SK-N-MC (cell line): ENCODE measurements around the gene RAC2.

ENCODE experiments used
- DNase-seq: peaks from one replicate; pipeline ENCODE4 v3.0.0-alpha.2; 2011; ENCODE audit warnings: low read depth, low spot score
- H3K27ac ChIP-seq: fragments of 200-600 bp; sonication (generic); 2 replicates; pipeline ENCODE4 v1.5.1; 2016; ENCODE audit warnings: mixed run types
- H3K36me3 ChIP-seq: fragments of 200-600 bp; sonication (generic); 2 replicates; pipeline ENCODE4 v1.6.1; 2017; ENCODE audit warnings: antibody characterized with exemption, low read length, mixed read lengths; ENCODE audit not compliant: insufficient read depth
- H3K4me3 ChIP-seq: fragments of 200-600 bp; sonication (generic); 2 replicates; pipeline ENCODE4 v1.5.1; 2016
- H3K9ac ChIP-seq: fragments of 200-600 bp; sonication (generic); 2 replicates; pipeline ENCODE4 v1.8.0; 2017; ENCODE audit warnings: mixed run types, mixed read lengths; ENCODE audit not compliant: insufficient read length
- H3K9me3 ChIP-seq: fragments of 200-600 bp; sonication (generic); 2 replicates; pipeline ENCODE4 v1.6.1; 2017; ENCODE audit warnings: low read depth, mild to moderate bottlenecking, antibody characterized with exemption, low read length, moderate library complexity, mixed read lengths
- EZH2 ChIP-seq: fragments of 200-600 bp; sonication (generic); IDR thresholded peaks from one replicate; pipeline ENCODE4 v1.6.1; 2017; ENCODE audit warnings: antibody characterized with exemption
- FOXP2 ChIP-seq: optimal IDR thresholded peaks from 2 replicates; pipeline ENCODE3; 2011; ENCODE audit warnings: mild to moderate bottlenecking, moderate library complexity; ENCODE audit not compliant: insufficient read depth; ENCODE audit errors: extremely low read length, control extremely low read depth
- POLR2AphosphoS5 ChIP-seq: IDR thresholded peaks from 2 replicates; pipeline ENCODE4 v1.6.1; 2012; ENCODE audit warnings: mild to moderate bottlenecking, low read depth, low read length, borderline replicate concordance

Gene RAC2

DNA sequence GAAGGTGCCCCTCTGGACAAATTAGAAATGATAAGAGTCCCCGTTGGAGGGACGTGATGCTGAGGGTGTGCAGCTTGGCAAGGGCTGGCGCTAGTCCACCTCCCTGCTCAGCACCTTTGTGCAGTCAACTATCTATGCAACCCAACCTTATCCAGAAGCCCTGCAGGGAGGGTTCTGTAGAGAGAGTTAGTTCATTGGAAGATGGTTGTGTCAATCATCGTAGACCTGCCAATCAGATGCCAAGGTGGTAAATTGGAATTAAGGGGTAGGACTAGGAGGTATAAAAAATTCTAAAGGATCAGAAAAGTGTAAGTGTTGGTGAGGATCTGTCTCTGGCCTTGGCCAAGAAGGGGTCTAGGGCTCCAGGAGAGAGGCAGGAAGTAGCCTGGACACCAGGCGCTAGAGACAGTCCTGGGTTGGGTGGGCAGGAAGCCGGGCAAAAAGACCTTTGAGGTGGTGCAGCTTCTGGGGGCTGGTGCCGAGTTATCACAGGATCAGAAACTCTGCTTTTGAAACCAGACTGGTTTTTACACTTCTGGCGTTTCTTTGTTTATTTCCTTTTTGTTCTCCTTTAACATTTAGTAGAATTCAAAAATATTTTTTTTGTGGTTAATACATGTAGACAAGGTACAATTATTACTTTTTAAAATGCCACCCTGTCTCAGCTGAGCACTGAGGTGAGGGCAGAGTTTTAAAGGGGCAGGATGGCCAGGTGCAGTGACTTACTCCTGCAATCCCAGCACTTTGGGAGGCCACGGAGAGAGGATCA lies 57.7 kb downstream of the RAC2 start:
- no peak for DNase-seq
- TF ChIP-seq EZH2 (no peak), POLR2AphosphoS5 (no peak), FOXP2 (no peak)
- Histone ChIP-seq H3K27ac (no peak overlapping the region), H3K9ac (no peak overlapping the region), H3K4me3 (no peak overlapping the region), H3K36me3 (no peaks in the 10 kb centered on the region), H3K9me3 (no peaks in the 10 kb centered on the region)

DNA sequence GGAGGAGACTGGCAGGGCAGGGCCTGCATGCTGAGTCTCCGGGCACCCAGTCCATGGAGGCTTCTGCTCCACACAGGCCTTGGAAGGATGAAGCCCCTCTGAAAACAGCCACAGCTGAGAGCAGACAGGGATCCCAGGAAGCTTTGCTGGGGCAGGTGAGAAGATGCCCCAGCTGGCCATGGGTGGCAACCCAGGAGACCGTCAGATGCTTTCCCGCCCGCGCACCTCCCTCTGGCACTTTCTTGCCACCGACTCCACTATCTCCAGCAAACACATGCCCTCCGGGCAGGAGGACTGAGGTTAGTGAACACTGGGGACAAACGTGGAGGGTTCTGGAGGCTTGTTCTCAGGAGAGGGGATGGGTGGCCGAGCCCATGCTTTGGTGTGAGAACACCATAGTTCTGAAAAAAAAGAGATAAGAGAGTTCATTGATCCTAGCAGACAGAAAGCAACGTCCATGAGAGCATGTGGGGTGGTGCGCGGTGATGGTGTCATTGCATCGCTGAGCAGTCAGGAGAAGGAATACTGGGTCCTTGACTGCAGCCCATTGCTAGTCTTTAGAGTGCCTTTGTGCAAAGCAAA lies 58.3 kb downstream of the RAC2 start:
- no peak for DNase-seq
- H3K9me3 ChIP-seq = no peaks in the 10 kb centered on the region
- H3K36me3 ChIP-seq = no peaks in the 10 kb centered on the region
- TF ChIP-seq POLR2AphosphoS5 (no peak), FOXP2 (no peak), EZH2 (no peak)
- no peak overlapping the region for H3K27ac ChIP-seq
- no peak overlapping the region for H3K9ac ChIP-seq
- no peak overlapping the region for H3K4me3 ChIP-seq

DNA sequence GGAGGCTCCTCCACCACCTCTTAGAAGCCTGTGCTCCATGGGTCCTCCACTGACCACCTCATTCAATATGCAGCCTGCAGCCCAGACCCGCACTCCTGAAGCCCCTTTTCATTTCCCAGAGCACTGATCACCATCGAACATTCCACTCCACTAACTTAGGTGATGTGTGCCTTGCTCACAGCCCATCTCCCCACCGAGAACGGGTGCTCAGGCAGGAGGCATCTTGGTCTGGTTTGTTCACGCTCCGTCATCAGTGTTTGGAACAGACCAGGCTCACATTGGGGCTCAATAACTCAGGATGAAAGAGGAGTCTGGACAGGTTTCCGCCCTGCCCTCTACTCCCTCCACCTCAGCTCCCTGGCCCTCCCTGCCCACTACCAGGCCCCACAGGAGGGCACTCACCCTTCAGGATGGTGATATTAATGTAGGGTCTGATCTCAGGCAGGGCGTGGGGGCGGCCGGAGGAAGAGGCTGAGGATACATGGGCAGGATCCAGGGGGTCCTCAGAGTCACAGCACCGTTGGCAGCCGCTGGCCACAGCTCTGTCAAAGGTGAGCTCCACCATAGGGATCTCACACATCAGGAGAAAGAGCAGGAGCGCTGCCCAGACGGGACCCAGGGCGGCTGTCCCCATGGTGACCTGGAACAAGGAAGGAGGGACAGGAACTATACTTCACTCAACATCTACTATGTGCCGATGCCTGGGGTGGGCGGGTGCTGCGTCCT lies 59.1 kb downstream of the RAC2 start:
- Histone ChIP-seq H3K9me3 (no peaks in the 10 kb centered on the region), H3K27ac (no peak overlapping the region), H3K4me3 (no peak overlapping the region), H3K9ac (no peak overlapping the region), H3K36me3 (no peaks in the 10 kb centered on the region)
- DNase-seq = no peak
- TF ChIP-seq FOXP2 = no peak
- TF ChIP-seq POLR2AphosphoS5 = no peak
- TF ChIP-seq EZH2 = no peak

DNA sequence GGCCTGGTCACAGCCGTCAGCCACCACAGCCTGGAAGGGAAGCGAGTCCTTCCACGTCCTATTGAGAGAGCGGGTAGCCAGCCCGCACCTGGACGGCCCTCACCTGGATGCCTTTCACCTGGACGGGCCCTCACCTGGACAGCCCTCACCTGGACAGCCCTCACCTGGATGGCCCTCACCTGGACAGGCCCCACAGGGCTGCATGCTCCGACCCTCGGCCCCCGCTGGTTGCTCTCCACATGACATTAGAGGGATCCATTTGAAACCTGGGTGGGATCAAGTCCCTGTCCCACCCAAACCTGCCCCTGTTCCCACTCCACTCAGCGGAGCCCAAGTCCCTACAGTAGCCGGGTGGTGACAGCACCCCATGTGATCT lies 59.7 kb downstream of the RAC2 start:
- no peak overlapping the region for H3K9ac ChIP-seq
- no peak overlapping the region for H3K4me3 ChIP-seq
- H3K36me3 ChIP-seq = no peaks in the 10 kb centered on the region
- no peak overlapping the region for H3K27ac ChIP-seq
- no peak for TF ChIP-seq POLR2AphosphoS5
- no peak for TF ChIP-seq EZH2
- TF ChIP-seq FOXP2 = no peak
- DNase-seq = no peak
- H3K9me3 ChIP-seq = no peaks in the 10 kb centered on the region

DNA sequence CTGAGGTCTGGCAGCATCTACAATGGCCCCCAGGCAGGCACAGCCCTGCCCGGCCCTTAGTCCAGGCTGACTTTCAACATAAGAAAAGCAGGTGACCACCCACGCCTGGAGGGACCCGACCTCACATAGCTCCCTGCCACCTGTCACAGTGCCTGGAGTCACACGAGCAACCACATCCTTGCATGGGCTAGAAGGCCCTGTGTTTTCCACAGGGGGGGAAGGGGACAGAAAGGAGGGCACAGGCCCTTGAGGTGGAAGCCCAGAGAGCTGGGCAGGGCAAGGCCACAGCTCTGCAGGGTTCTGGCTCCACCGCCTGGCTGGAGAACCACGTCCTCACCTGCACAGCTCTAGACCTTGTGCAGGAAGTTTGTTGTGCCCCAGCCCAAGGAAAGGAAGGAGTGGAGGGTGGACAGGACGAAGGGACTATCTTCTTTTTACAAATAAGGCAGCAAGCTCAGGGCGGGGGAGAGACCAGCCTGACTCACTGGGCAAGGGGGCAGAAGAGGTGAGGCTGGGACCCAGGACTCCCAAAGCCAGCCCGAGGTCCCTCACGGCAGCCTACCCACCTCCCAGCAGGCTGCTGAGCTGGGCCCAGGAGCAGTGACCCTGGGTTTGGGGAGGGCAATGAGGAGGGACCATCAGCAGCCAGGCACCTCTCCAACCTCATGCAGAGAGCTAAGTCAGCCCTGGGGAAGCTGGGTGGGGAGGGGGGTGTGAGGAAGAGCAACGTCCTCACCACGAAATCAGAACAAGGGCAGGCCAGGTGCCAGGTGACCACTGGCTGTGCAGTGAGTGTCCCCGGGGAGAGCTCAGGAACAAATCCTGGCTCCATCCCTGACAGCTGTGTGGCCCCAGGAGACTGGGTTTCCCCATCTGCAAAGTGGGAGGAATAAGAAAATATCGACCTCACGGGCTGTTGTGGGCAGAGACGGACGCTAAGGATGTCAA lies 60.4 kb downstream of the RAC2 start:
- Histone ChIP-seq H3K27ac (no peak overlapping the region), H3K9me3 (no peaks in the 10 kb centered on the region)

DNA sequence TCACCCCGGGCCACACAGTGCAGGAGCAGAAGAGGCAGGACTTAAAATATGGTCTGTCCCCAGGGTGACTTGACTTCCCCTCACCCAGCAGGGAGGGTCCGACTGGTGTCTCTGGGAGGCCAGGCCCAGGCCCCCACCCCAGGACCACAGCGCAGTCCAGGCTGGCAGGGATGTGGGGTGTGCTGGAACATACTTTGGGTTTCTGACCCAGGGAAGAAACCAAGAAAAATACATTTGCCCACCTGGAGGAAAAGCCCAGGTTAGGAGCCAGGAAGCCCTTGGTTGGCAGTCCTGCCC lies 61.2 kb downstream of the RAC2 start:
- no peak for TF ChIP-seq POLR2AphosphoS5
- no peak for TF ChIP-seq FOXP2
- no peak for TF ChIP-seq EZH2

More for the DNA sequence above, 60.4 kb downstream of the RAC2 start:
- no peak for DNase-seq
- Histone ChIP-seq H3K36me3 (no peaks in the 10 kb centered on the region), H3K9ac (no peak overlapping the region), H3K4me3 (no peak overlapping the region)
- TF ChIP-seq EZH2 (no peak), POLR2AphosphoS5 (no peak), FOXP2 (no peak)

DNA sequence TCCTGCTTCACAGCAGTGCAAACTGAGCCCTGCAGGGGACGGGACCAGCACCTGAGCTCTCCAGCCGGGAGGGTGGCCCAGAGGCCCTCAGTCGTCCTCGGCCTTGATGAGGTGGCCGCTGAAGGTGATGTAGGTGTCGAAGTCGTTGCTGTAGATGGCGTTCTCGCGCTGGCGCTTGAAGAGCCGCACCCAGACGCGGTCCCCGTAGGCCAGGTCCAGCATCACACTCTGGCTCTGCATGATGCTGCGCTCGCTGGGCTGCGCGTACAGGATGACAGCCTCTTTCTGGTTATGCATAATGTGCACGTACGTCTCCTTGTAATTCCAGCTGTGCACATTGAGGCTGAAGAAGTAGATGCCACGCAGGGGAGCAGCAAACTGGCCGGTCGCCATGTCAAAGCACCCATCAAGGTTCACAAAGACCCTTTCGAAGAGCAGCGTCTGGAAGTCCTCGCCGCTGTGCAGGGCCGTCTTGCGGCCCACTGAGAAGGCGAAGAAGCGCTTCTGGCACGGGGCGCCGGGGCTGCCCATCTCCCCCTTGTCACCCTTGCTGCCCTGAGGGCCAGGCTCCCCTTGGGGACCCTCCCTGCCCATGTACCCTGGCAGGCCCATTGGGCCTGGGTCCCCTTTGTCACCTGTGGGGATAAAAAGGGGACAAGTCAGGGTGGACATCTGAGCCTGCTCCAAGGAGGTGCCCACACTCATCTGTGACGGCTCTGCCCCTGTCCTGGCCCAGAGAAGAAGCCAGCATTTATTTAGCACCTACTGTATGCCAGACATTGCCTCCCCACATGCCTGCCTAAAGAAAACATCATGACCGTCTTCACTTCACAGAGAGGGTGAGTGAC lies 61.7 kb downstream of the RAC2 start:
- no peak for TF ChIP-seq EZH2
- TF ChIP-seq FOXP2 = no peak
- no peak for TF ChIP-seq POLR2AphosphoS5
- no peaks in the 10 kb centered on the region for H3K9me3 ChIP-seq
- H3K9ac ChIP-seq = no peak overlapping the region
- H3K27ac ChIP-seq = no peak overlapping the region
- no peaks in the 10 kb centered on the region for H3K36me3 ChIP-seq
- H3K4me3 ChIP-seq = no peak overlapping the region
- no peak for DNase-seq

More for the DNA sequence above, 61.2 kb downstream of the RAC2 start:
- H3K4me3 ChIP-seq = no peak overlapping the region
- no peaks in the 10 kb centered on the region for H3K9me3 ChIP-seq
- H3K36me3 ChIP-seq = no peaks in the 10 kb centered on the region
- H3K9ac ChIP-seq = no peak overlapping the region
- no peak for DNase-seq
- H3K27ac ChIP-seq = no peak overlapping the region
